H9 (cell line): ENCODE results near the gene PTPRN2. TPM values are rescaled to one million over a fixed set of nuclear protein-coding genes. Genes with fewer than 3 reads are reported as not detected.

ENCODE experiments used
- DNase-seq: peaks from one replicate; pipeline ENCODE4 v3.0.0-alpha.2; 2017
- H2AFZ ChIP-seq: one replicate; pipeline ENCODE4 v1.6.1; 2013; ENCODE audit warnings: mild to moderate bottlenecking, low read length, control low read depth, moderate library complexity
- H2AK5ac ChIP-seq: 2 replicates; pipeline ENCODE4 v1.6.1; 2013; ENCODE audit warnings: low read length, control low read depth, mixed read lengths; ENCODE audit not compliant: insufficient read length
- H2BK120ac ChIP-seq: one replicate; pipeline ENCODE4 v1.6.1; 2013; ENCODE audit warnings: low read depth, mild to moderate bottlenecking, low read length, control low read depth, inconsistent platforms; ENCODE audit not compliant: poor library complexity, severe bottlenecking
- H2BK12ac ChIP-seq: 2 replicates; pipeline ENCODE4 v1.6.1; 2013; ENCODE audit warnings: low read length, control low read depth, mixed read lengths, low read depth; ENCODE audit not compliant: insufficient read length
- H2BK15ac ChIP-seq: 2 replicates; pipeline ENCODE4 v1.6.1; 2013; ENCODE audit warnings: low read depth, low read length, control low read depth
- H2BK20ac ChIP-seq: one replicate; pipeline ENCODE4 v1.6.1; 2013; ENCODE audit warnings: low read depth, mild to moderate bottlenecking, low read length, control low read depth, inconsistent platforms; ENCODE audit not compliant: poor library complexity, severe bottlenecking
- H2BK5ac ChIP-seq: 2 replicates; pipeline ENCODE4 v1.6.1; 2013; ENCODE audit warnings: low read length, control low read depth, mixed read lengths; ENCODE audit not compliant: insufficient read length
- H3K14ac ChIP-seq: 2 replicates; pipeline ENCODE4 v1.6.1; 2013; ENCODE audit warnings: low read length, control low read depth; ENCODE audit not compliant: insufficient read depth
- H3K18ac ChIP-seq: 2 replicates; pipeline ENCODE4 v1.6.1; 2013; ENCODE audit warnings: low read depth, mild to moderate bottlenecking, mixed read lengths, low read length, control low read depth; ENCODE audit not compliant: insufficient read length
- H3K23ac ChIP-seq: 2 replicates; pipeline ENCODE4 v1.6.1; 2013; ENCODE audit warnings: low read length, control low read depth, mixed read lengths, low read depth; ENCODE audit not compliant: insufficient read length
- H3K23me2 ChIP-seq: 2 replicates; pipeline ENCODE4 v1.6.1; 2013; ENCODE audit warnings: low read depth, mild to moderate bottlenecking, mixed read lengths, low read length, control low read depth; ENCODE audit not compliant: insufficient read length, poor library complexity, severe bottlenecking
- H3K27ac ChIP-seq: 2 replicates; pipeline ENCODE4 v1.5.1; 2013; ENCODE audit warnings: low read length, control low read depth, mixed read lengths, low read depth; ENCODE audit not compliant: insufficient read length
- H3K27me3 ChIP-seq: 2 replicates; pipeline ENCODE4 v1.6.1; 2013; ENCODE audit warnings: low read length, control low read depth, inconsistent platforms; ENCODE audit not compliant: insufficient read depth
- H3K4ac ChIP-seq: 2 replicates; pipeline ENCODE4 v1.6.1; 2013; ENCODE audit warnings: low read depth, mild to moderate bottlenecking, control low read depth, inconsistent platforms, low read length, moderate library complexity
- H3K4me1 ChIP-seq: 2 replicates; pipeline ENCODE4 v1.6.1; 2013; ENCODE audit warnings: low read length, control low read depth, inconsistent platforms; ENCODE audit not compliant: insufficient read depth
- H3K4me2 ChIP-seq: 2 replicates; pipeline ENCODE4 v1.6.1; 2013; ENCODE audit warnings: low read length, control low read depth, mixed read lengths; ENCODE audit not compliant: insufficient read length, insufficient read depth
- H3K56ac ChIP-seq: 2 replicates; pipeline ENCODE4 v1.6.1; 2013; ENCODE audit warnings: low read depth, mild to moderate bottlenecking, mixed read lengths, low read length, control low read depth; ENCODE audit not compliant: insufficient read length
- H3K79me1 ChIP-seq: 2 replicates; pipeline ENCODE4 v1.6.1; 2013; ENCODE audit warnings: low read depth, mild to moderate bottlenecking, moderate library complexity, low read length, control low read depth, inconsistent platforms; ENCODE audit not compliant: insufficient read depth, poor library complexity, severe bottlenecking
- H3K79me2 ChIP-seq: 2 replicates; pipeline ENCODE4 v1.6.1; 2013; ENCODE audit warnings: low read length, control low read depth, inconsistent platforms; ENCODE audit not compliant: insufficient read depth
- H3K9ac ChIP-seq: 2 replicates; pipeline ENCODE4 v1.6.1; 2013; ENCODE audit warnings: low read length, control low read depth, mixed read lengths; ENCODE audit not compliant: insufficient read length; ENCODE audit errors: extremely low read depth
- H3K9me3 ChIP-seq: one replicate; pipeline ENCODE4 v1.6.1; 2013; ENCODE audit warnings: low read depth, low read length, inconsistent platforms; ENCODE audit not compliant: control insufficient read depth
- H3T11ph ChIP-seq: one replicate; pipeline ENCODE4 v1.6.1; 2013; ENCODE audit warnings: mild to moderate bottlenecking, low read length, control low read depth, inconsistent platforms
- H4K20me1 ChIP-seq: one replicate; pipeline ENCODE4 v1.6.1; 2013; ENCODE audit not compliant: control insufficient read depth, insufficient read length, insufficient read depth
- H4K5ac ChIP-seq: 2 replicates; pipeline ENCODE4 v1.6.1; 2013; ENCODE audit warnings: low read depth, mild to moderate bottlenecking, mixed read lengths, low read length, control low read depth; ENCODE audit not compliant: insufficient read length
- H4K8ac ChIP-seq: replicated peaks from 2 replicates; pipeline ENCODE4 v1.6.1; 2013; ENCODE audit warnings: low read length, control low read depth, mixed read lengths, low read depth; ENCODE audit not compliant: insufficient read length
- H4K91ac ChIP-seq: 2 replicates; pipeline ENCODE4 v1.6.1; 2013; ENCODE audit warnings: low read depth, mild to moderate bottlenecking, moderate library complexity, mixed read lengths, low read length, control low read depth; ENCODE audit not compliant: insufficient read length
- H3K27ac Mint-ChIP-seq, 3 experiments: 2 replicates in 2 of 3; 3 replicates in 1 of 3; pipeline ENCODE4 v1.8.0; 2020 to 2021; ENCODE audit warnings: mixed read lengths in 3 of 3, mild to moderate bottlenecking in 1 of 3, moderate library complexity in 1 of 3
- H3K27me3 Mint-ChIP-seq: 2 replicates; pipeline ENCODE4 v1.8.0; 2021; ENCODE audit warnings: low read depth, mild to moderate bottlenecking, moderate library complexity, mixed read lengths
- H3K36me3 Mint-ChIP-seq, 3 experiments: 2 replicates in 2 of 3; 3 replicates in 1 of 3; pipeline ENCODE4 v1.8.0; 2020 to 2021; ENCODE audit warnings: low read depth in 3 of 3, mixed read lengths in 3 of 3; ENCODE audit not compliant: insufficient read depth in 1 of 3
- H3K4me1 Mint-ChIP-seq, 2 experiments: 2 replicates each; pipeline ENCODE4 v1.8.0; 2020; ENCODE audit warnings: mixed read lengths in 2 of 2
- H3K4me3 Mint-ChIP-seq, 2 experiments: 2 replicates in 1 of 2; 3 replicates in 1 of 2; pipeline ENCODE4 v1.8.0; 2020 to 2021; ENCODE audit warnings: mild to moderate bottlenecking in 2 of 2, mixed read lengths in 2 of 2, moderate library complexity in 1 of 2
- H3K9me3 Mint-ChIP-seq, 2 experiments: 2 replicates in 1 of 2; 3 replicates in 1 of 2; pipeline ENCODE4 v1.8.0; 2020; ENCODE audit warnings: mild to moderate bottlenecking in 2 of 2, mixed read lengths in 2 of 2, moderate library complexity in 1 of 2
- WGBS: extraction: QIAGEN DNeasy Blood & Tissue Kit; methylation state at CpG from one replicate; pipeline ENCODE4 v1.1.7; 2013; ENCODE audit warnings: missing lambda C conversion rate, low lambda C conversion rate, mixed read lengths; ENCODE audit not compliant: insufficient read length; ENCODE audit errors: extremely low coverage; 5-methylcytosine and 5-hydroxymethylcytosine counted together
- total RNA-seq: library from RNA; stranded (reverse); gene quantifications from 2 replicates; pipeline ENCODE4 v1.2.1, GENCODE V29; 2021
- TF ChIP-seq, protein P1 (sequence below): fragments of 200-600 bp; sonication (generic); conservative IDR thresholded peaks from 3 replicates; pipeline ENCODE4 v1.8.0; 2021; ENCODE audit warnings: antibody characterized with exemption, mild to moderate bottlenecking

PTPRN2 gene
- total RNA-seq, 1 experiment from 2014 or later = 5.2 TPM

DNA sequence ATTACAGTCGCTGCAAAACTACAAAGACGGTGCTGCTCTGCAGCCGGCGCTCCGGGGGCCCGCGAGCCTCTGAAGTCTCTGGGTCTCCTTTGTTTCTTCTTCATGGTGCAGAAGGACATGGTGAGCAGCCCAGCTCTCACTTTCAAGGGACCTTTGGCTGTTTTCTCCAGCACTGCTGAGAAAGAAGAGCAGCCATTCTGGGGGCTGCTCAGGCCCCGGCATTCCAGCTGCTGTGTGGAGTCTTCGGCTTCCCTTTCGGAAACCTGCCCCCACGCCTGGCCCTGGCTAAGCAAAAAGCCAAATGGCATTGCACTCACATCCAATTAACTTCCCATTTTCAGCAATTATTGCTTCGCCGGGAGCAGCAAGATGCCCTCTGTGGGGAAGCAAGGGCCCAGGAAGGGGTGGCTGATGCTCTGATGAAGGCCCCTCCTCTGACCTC is 555.7 kb downstream of the PTPRN2 start:
- no peak overlapping the region for H3K4ac ChIP-seq
- no CpG with 5 or more reads among the region's 13 CpGs for WGBS
- H3K4me3 Mint-ChIP-seq = no peak overlapping the region
- no peak overlapping the region for H3K27ac Mint-ChIP-seq
- H3K23ac ChIP-seq = no peak overlapping the region
- H3K27ac ChIP-seq = no peak overlapping the region
- no peak overlapping the region for H3T11ph ChIP-seq
- H3K9me3 ChIP-seq = peaks cover 11% of the 10 kb centered on the region
- H3K4me1 Mint-ChIP-seq = peaks cover 0 to 16% of the 10 kb centered on the region in 2 experiments; a peak in 2 of 4 replicates
- no peak for DNase-seq
- no peak overlapping the region for H3K56ac ChIP-seq
- no peak overlapping the region for H2BK5ac ChIP-seq
- H4K5ac ChIP-seq = no peak overlapping the region
- peaks cover 8% of the 10 kb centered on the region for H3K27me3 Mint-ChIP-seq
- H3K27me3 ChIP-seq = no peaks in the 10 kb centered on the region
- H2BK120ac ChIP-seq = no peak overlapping the region
- H3K36me3 Mint-ChIP-seq = peaks cover 15 to 27% (median 17%) of the 10 kb centered on the region in 3 experiments
- no peak overlapping the region for H2BK20ac ChIP-seq
- H3K79me2 ChIP-seq = no peaks in the 10 kb centered on the region
- H2BK12ac ChIP-seq = no peak overlapping the region
- H3K4me2 ChIP-seq = no peak overlapping the region
- H3K23me2 ChIP-seq = no peaks in the 10 kb centered on the region
- no peak overlapping the region for H4K8ac ChIP-seq
- no peaks in the 10 kb centered on the region for H3K79me1 ChIP-seq
- H3K9me3 Mint-ChIP-seq = peaks cover 21 to 25% of the 10 kb centered on the region in 2 experiments
- H3K14ac ChIP-seq = no peak overlapping the region
- H3K18ac ChIP-seq = no peak overlapping the region
- H4K91ac ChIP-seq = no peak overlapping the region
- H2BK15ac ChIP-seq = no peak overlapping the region
- H3K4me1 ChIP-seq = no peaks in the 10 kb centered on the region
- H4K20me1 ChIP-seq = no peaks in the 10 kb centered on the region
- no peak overlapping the region for H3K9ac ChIP-seq
- H2AFZ ChIP-seq = no peak overlapping the region
- TF ChIP-seq, protein P1, sequence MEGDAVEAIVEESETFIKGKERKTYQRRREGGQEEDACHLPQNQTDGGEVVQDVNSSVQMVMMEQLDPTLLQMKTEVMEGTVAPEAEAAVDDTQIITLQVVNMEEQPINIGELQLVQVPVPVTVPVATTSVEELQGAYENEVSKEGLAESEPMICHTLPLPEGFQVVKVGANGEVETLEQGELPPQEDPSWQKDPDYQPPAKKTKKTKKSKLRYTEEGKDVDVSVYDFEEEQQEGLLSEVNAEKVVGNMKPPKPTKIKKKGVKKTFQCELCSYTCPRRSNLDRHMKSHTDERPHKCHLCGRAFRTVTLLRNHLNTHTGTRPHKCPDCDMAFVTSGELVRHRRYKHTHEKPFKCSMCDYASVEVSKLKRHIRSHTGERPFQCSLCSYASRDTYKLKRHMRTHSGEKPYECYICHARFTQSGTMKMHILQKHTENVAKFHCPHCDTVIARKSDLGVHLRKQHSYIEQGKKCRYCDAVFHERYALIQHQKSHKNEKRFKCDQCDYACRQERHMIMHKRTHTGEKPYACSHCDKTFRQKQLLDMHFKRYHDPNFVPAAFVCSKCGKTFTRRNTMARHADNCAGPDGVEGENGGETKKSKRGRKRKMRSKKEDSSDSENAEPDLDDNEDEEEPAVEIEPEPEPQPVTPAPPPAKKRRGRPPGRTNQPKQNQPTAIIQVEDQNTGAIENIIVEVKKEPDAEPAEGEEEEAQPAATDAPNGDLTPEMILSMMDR = no peak
- no peak overlapping the region for H2AK5ac ChIP-seq
